Activated CD4-positive, alpha-beta T cell treated with anti-CD3 and anti-CD28 coated beads for 48 hours (primary cell): ENCODE results near the gene SWAP70.

Experiments used
- DNase-seq: peaks from one replicate; pipeline ENCODE4 v3.0.0-alpha.2; 2020

Gene SWAP70

GRCh38 chr11:9780929-9781328 is 117.1 kb downstream of the SWAP70 start:
- DNase-seq, result no peak

GRCh38 chr11:9783986-9784385 is 120.1 kb downstream of the SWAP70 start:
- no peak for DNase-seq

GRCh38 chr11:9784602-9785315 is 120.9 kb downstream of the SWAP70 start:
- no peak for DNase-seq

GRCh38 chr11:9787260-9787659 is 123.4 kb downstream of the SWAP70 start:
- no peak for DNase-seq

GRCh38 chr11:9787981-9788521 is 124.2 kb downstream of the SWAP70 start:
- no peak for DNase-seq

GRCh38 chr11:9789910-9790309 is 126.0 kb downstream of the SWAP70 start:
- no peak for DNase-seq

GRCh38 chr11:9790703-9791102 is 126.8 kb downstream of the SWAP70 start:
- no peak for DNase-seq

GRCh38 chr11:9796266-9796665 is 132.4 kb downstream of the SWAP70 start:
- DNase-seq, result no peak

- DNase-seq, result no peak
Measured at GRCh38 chr11:9796854-9797253, 133.0 kb downstream of the SWAP70 start.

- no peak for DNase-seq
Measured at GRCh38 chr11:9797300-9797699, 133.4 kb downstream of the SWAP70 start.

- DNase-seq, result no peak
Measured at GRCh38 chr11:9799886-9800285, 136.0 kb downstream of the SWAP70 start.

- no peak for DNase-seq
Measured at GRCh38 chr11:9802291-9802861, 138.5 kb downstream of the SWAP70 start.
